A549 (cell line): Measurements from ENCODE around the gene ADAD2. TPM values are rescaled to one million over a fixed set of nuclear protein-coding genes. Genes with fewer than 3 reads are reported as not detected.
A peak's percentile ranks its signal among the peaks of the same experiment; 100 is the strongest.

ENCODE experiments used
- ATAC-seq, 2 experiments: fragments of 200-7000 bp in 1 of 2; fragments of >200 bp in 1 of 2; cut with Nextera tagmentation in 1 of 2; cut with Tn5 transposase in 1 of 2; 3 replicates each; pipeline versions ENCODE4 v1.8.0 to v1.9.1; 2018 to 2020; ENCODE audit warnings: mild to moderate bottlenecking in 1 of 2, moderate library complexity in 1 of 2
- CTCF ChIA-PET: fragments of 300-600 bp; sonication (Branson Sonifier 250); formaldehyde crosslinking; extraction: SDS; loops from one replicate; lab custom pipeline; 2021; ENCODE audit warnings: antibody characterized with exemption, inconsistent platforms; lab: Yijun Ruan, JAX
- POLR2A ChIA-PET: fragments of 350-600 bp; formaldehyde crosslinking; extraction: SDS; loops from one replicate; lab custom pipeline; 2021; ENCODE audit warnings: antibody characterized with exemption, inconsistent platforms; lab: Yijun Ruan, JAX
- DNase-seq, 2 experiments: peaks; one replicate each; pipeline versions ENCODE4 v3.0.0 to v3.0.0-alpha.2; 2011 to 2016; ENCODE audit warnings: low read depth in 1 of 2, low spot score in 1 of 2
- FAIRE-seq: peaks from 2 replicates; lab custom pipeline; 2011; peaks lifted over from hg19 to GRCh38; lab: Jason Lieb, UNC
- H3K27ac ChIP-seq, 2 experiments: fragments of >200 bp; sonication (Bioruptor Twin); formaldehyde crosslinking; 3 replicates each; pipeline ENCODE4 v1.5.1; 2016 to 2017
- H3K4me1 ChIP-seq: fragments of >200 bp; sonication (Bioruptor Twin); formaldehyde crosslinking; 3 replicates; pipeline ENCODE4 v1.6.1; 2016
- H3K4me2 ChIP-seq: fragments of >200 bp; sonication (Bioruptor Twin); formaldehyde crosslinking; 3 replicates; pipeline ENCODE4 v1.6.1; 2016
- H3K4me3 ChIP-seq: fragments of >200 bp; sonication (Bioruptor Twin); formaldehyde crosslinking; 3 replicates; pipeline ENCODE4 v1.5.1; 2016
- H3K9me3 ChIP-seq: fragments of >200 bp; sonication (Bioruptor Twin); formaldehyde crosslinking; 3 replicates; pipeline ENCODE4 v1.6.1; 2016
- BHLHE40 ChIP-seq: IDR thresholded peaks from 2 replicates; pipeline ENCODE4 v1.6.1; 2012; ENCODE audit warnings: low read depth, low read length, inconsistent platforms
- EHF ChIP-seq: fragments of 250-450 bp; sonication (Bioruptor Pico); IDR thresholded peaks from 2 replicates; pipeline ENCODE4 v1.5.0; 2020; ENCODE audit warnings: mild to moderate bottlenecking
- FOSL2 ChIP-seq, 2 experiments: fragments of 450-650 bp in 1 of 2; fragments of >200 bp in 1 of 2; sonication (Bioruptor Twin) in 1 of 2; formaldehyde crosslinking; IDR thresholded peaks; 2 replicates each; pipeline versions ENCODE4 v1.5.0 to v1.6.1; 2016 to 2020; ENCODE audit warnings: mild to moderate bottlenecking in 1 of 2, moderate library complexity in 1 of 2
- FOXS1 ChIP-seq: fragments of 250-450 bp; sonication (Bioruptor Pico); IDR thresholded peaks from 2 replicates; pipeline ENCODE4 v1.5.0; 2020; ENCODE audit warnings: mild to moderate bottlenecking, moderate library complexity
- HDAC2 ChIP-seq: fragments of 200-600 bp; sonication (generic); IDR thresholded peaks from 2 replicates; pipeline ENCODE4 v1.6.1; 2016
- HES2 ChIP-seq: fragments of >200 bp; sonication (Bioruptor Twin); formaldehyde crosslinking; IDR thresholded peaks from 2 replicates; pipeline ENCODE4 v1.6.1; 2016
- HEYL ChIP-seq: fragments of 250-450 bp; sonication (Bioruptor Pico); IDR thresholded peaks from 2 replicates; pipeline ENCODE4 v1.8.0; 2021; ENCODE audit warnings: mild to moderate bottlenecking, moderate library complexity
- HOXA7 ChIP-seq: fragments of 250-450 bp; sonication (Bioruptor Pico); IDR thresholded peaks from 2 replicates; pipeline ENCODE4 v1.5.0; 2020; ENCODE audit warnings: mild to moderate bottlenecking, moderate library complexity
- HOXB13 ChIP-seq: fragments of 250-450 bp; sonication (Bioruptor Pico); IDR thresholded peaks from 2 replicates; pipeline ENCODE4 v1.5.0; 2020; ENCODE audit warnings: low read depth, mild to moderate bottlenecking, moderate library complexity
- HOXB5 ChIP-seq: fragments of 250-450 bp; sonication (Bioruptor Pico); IDR thresholded peaks from 2 replicates; pipeline ENCODE4 v1.5.0; 2020; ENCODE audit warnings: mild to moderate bottlenecking, moderate library complexity
- KDM5A ChIP-seq: fragments of 200-600 bp; sonication (generic); IDR thresholded peaks from 2 replicates; pipeline ENCODE4 v1.6.1; 2016; ENCODE audit warnings: antibody characterized with exemption, mild to moderate bottlenecking
- MAFK ChIP-seq: fragments of 450-650 bp; IDR thresholded peaks from 2 replicates; pipeline ENCODE4 v1.6.1; 2014; ENCODE audit not compliant: partially characterized antibody
- MAX ChIP-seq: IDR thresholded peaks from 2 replicates; pipeline ENCODE4 v1.6.1; 2012
- MYC ChIP-seq: IDR thresholded peaks from 2 replicates; pipeline ENCODE4 v1.6.1; 2012; ENCODE audit warnings: mild to moderate bottlenecking, inconsistent platforms, low read length, improper control_type of control experiment, borderline replicate concordance
- NFE2L2 ChIP-seq: fragments of 150-350 bp; conservative IDR thresholded peaks from 2 replicates; pipeline ENCODE4 v1.6.1; 2014; ENCODE audit warnings: low read length
- NR3C1 ChIP-seq: fragments of >200 bp; sonication (Bioruptor Twin); formaldehyde crosslinking; IDR thresholded peaks from 3 replicates; pipeline ENCODE4 v1.6.1; 2017
- PHF8 ChIP-seq: fragments of 200-600 bp; sonication (generic); IDR thresholded peaks from 2 replicates; pipeline ENCODE4 v1.6.1; 2016; ENCODE audit warnings: low read depth, mild to moderate bottlenecking, antibody characterized with exemption, moderate library complexity, borderline replicate concordance
- POLR2AphosphoS2 ChIP-seq: conservative IDR thresholded peaks from 2 replicates; pipeline ENCODE4 v1.6.1; 2012; ENCODE audit warnings: low read length, improper control_type of control experiment, inconsistent platforms
- RFX5 ChIP-seq: fragments of 450-650 bp; IDR thresholded peaks from 2 replicates; pipeline ENCODE4 v1.7.1; 2014; ENCODE audit warnings: antibody characterized with exemption, mild to moderate bottlenecking, moderate library complexity
- SMC3 ChIP-seq: fragments of >200 bp; sonication (Bioruptor Twin); formaldehyde crosslinking; IDR thresholded peaks from 3 replicates; pipeline ENCODE4 v1.6.1; 2018; ENCODE audit warnings: inconsistent platforms
- SREBF2 ChIP-seq: fragments of 450-650 bp; IDR thresholded peaks from 2 replicates; pipeline ENCODE4 v1.6.1; 2014; ENCODE audit warnings: mild to moderate bottlenecking, moderate library complexity
- TP53 ChIP-seq: fragments of 250-450 bp; sonication (Bioruptor Pico); IDR thresholded peaks from 2 replicates; pipeline ENCODE4 v1.5.0; 2021; ENCODE audit warnings: mild to moderate bottlenecking, moderate library complexity
- ZC3H11A ChIP-seq: fragments of 450-650 bp; IDR thresholded peaks from 2 replicates; pipeline ENCODE4 v1.6.1; 2014; ENCODE audit warnings: antibody characterized with exemption, mild to moderate bottlenecking
- ZFP36 ChIP-seq: fragments of 450-650 bp; IDR thresholded peaks from 2 replicates; pipeline ENCODE4 v1.6.1; 2014; ENCODE audit warnings: borderline replicate concordance; ENCODE audit not compliant: partially characterized antibody
- ZNF302 ChIP-seq: fragments of 250-450 bp; sonication (Bioruptor Pico); IDR thresholded peaks from 2 replicates; pipeline ENCODE4 v1.9.0; 2021; ENCODE audit warnings: inconsistent platforms, mild to moderate bottlenecking, moderate library complexity
- WGBS: methylation state at CpG from one replicate; pipeline ENCODE4 v1.1.6; 2017; ENCODE audit errors: missing lambda C conversion rate; 5-methylcytosine and 5-hydroxymethylcytosine counted together
- polyA plus RNA-seq, 4 experiments: library from polyadenylated mRNA; depleted of rRNA in 3 of 4; stranded (reverse); fragments of >200 nt; fragmentation: RNase III in 1 of 4; extraction: RNeasy Plus Mini Kit Qiagen cat#74134 plus additional on column Dnase treatment in 1 of 4; gene quantifications; 2 replicates in 3 of 4; 3 replicates in 1 of 4; pipeline ENCODE4 v1.2.3, GENCODE V29; 2011 to 2017
- TF ChIP-seq, protein P1 (sequence below): fragments of 150-350 bp; IDR thresholded peaks from 2 replicates; pipeline ENCODE4 v1.6.1; 2014; ENCODE audit warnings: low read depth, mild to moderate bottlenecking, low read length
- TF ChIP-seq, protein P2 (sequence below): fragments of >200 bp; sonication (Bioruptor Twin); formaldehyde crosslinking; IDR thresholded peaks from 3 replicates; pipeline ENCODE4 v1.5.1; 2016

Gene ADAD2
- polyA plus RNA-seq, 2 of the 4 experiments (the other 2 are of a cell fraction), result not detected

DNA sequence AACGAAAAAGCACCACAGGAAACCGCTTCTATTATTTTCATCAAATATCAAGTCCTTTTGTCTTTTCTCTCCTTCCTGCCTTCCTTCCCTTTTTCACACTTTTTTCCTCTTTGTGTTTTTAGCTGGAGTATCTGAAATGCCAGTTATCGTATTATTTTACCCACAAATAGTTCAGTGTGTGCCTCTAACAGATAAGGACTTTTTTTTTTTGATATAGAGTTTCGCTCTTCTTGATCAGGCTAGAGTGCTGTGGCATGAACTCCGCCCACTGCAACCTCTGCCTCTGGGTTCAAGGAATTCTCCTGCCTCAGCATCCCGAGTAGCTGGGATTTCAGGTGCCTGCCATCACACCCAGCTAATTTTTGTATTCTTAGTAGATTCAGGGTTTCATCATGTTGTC, 35.2 kb upstream of the ADAD2 start:
- CTCF ChIA-PET, result interaction anchor here (0.6 to 2.7 kb wide), 5 partner anchors 20 to 71 kb away, joined by 3 to 11 read pairs (median 4); partner anchors contain the start of gene TAF1C

DNA sequence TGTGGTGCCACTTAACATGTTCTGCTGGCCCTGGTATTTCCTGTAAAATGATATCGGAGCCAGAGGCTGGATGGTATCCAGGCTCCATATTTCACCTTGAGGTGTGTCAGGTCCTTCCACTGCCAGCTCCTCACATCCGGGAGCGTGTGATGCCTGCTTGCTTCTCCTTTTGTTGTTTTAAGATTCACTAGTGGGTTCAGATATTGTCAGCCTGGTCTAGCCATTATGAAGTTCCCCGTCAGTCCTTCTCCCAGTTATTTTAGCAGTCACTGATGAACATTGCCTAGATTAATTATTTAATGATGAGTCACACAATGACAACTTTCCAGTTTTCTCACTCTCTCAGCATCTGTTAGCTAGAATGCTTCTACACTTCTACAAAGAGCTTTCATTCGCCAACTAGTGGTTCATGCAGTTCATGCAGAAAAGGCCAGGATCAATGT, 34.6 kb upstream of the ADAD2 start:
- Histone ChIP-seq H3K4me1 (no peaks in the 10 kb centered on the region), H3K27ac (no peak overlapping the region), H3K4me3 (no peak overlapping the region), H3K9me3 (no peaks in the 10 kb centered on the region), H3K4me2 (no peak overlapping the region)
- peak in 1 of 2 experiments; percentile 65; a peak in 2 of 6 replicates for ATAC-seq
- 35% methylated on average over 5 of the region's 5 CpGs for WGBS
- ChIA-PET POLR2A (interaction anchor here (0.7 to 1.2 kb wide), 2 partner anchors 31 to 75 kb away, joined by 3 to 5 read pairs; partner anchors contain the start of gene TAF1C), CTCF (interaction anchor here (0.9 to 2.7 kb wide), 6 partner anchors 9 to 72 kb away, joined by 3 to 11 read pairs (median 4); partner anchors contain the start of gene TAF1C)
- no peak for TF ChIP-seq ZFP36
- no peak for TF ChIP-seq FOSL2 (IDR thresholded peaks at IDR 0.05)
- TF ChIP-seq FOSL2 (CRISPR knock-in tag; IDR thresholded peaks at IDR 0.05), result peak; percentile 61
- FAIRE-seq, result no peak
- DNase-seq, result no peak

More for the DNA sequence above, 35.2 kb upstream of the ADAD2 start:
- Histone ChIP-seq H3K9me3 (no peaks in the 10 kb centered on the region), H3K4me2 (no peak overlapping the region), H3K4me3 (no peak overlapping the region), H3K27ac (no peak overlapping the region), H3K4me1 (no peaks in the 10 kb centered on the region)
- TF ChIP-seq ZNF302 (CRISPR knock-in tag) (no peak), HOXB5 (CRISPR knock-in tag) (no peak), HOXA7 (CRISPR knock-in tag) (no peak), HES2 (no peak), RFX5 (no peak), FOXS1 (CRISPR knock-in tag) (no peak)
- TF ChIP-seq, protein P1, sequence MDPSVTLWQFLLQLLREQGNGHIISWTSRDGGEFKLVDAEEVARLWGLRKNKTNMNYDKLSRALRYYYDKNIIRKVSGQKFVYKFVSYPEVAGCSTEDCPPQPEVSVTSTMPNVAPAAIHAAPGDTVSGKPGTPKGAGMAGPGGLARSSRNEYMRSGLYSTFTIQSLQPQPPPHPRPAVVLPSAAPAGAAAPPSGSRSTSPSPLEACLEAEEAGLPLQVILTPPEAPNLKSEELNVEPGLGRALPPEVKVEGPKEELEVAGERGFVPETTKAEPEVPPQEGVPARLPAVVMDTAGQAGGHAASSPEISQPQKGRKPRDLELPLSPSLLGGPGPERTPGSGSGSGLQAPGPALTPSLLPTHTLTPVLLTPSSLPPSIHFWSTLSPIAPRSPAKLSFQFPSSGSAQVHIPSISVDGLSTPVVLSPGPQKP, result no peak
- POLR2A ChIA-PET, result interaction anchor here (1.2 kb wide), 1 partner anchor 31 kb away, joined by 5 read pairs; the partner anchor contains the start of gene TAF1C
- WGBS, result 75% methylated on average over 6 of the region's 6 CpGs
- ATAC-seq (no peak), DNase-seq (no peak), FAIRE-seq (no peak)

DNA sequence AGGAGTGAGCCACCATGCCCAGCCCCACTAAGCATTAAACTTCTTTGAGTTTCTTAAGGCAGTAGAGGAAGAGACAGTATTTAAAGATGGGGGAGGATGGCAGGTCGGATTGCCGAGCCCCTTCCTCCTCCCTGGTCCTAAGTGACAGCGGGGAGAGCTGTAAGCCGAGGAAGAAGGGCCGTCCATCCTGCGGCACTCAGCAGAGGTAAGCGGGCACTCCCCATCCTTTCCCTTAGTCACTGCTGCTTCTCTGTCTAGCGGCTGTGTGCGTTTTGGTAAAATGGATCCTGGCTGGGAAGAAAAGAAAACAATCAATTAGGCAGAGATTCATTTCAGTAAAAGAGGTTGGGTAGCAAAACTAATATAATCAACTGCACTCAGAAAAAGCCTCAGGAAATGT, 31.9 kb upstream of the ADAD2 start:
- Histone ChIP-seq H3K4me3 (no peak overlapping the region), H3K27ac (no peak overlapping the region), H3K4me1 (no peaks in the 10 kb centered on the region), H3K4me2 (no peak overlapping the region)
- FAIRE-seq (no peak), ATAC-seq (no peak)
- ChIA-PET CTCF (no interaction called here), POLR2A (no interaction called here)
- no peak for TF ChIP-seq SMC3
- no peak for TF ChIP-seq EHF
- no peak for TF ChIP-seq MAX
- TF ChIP-seq MAFK, result no peak
- TF ChIP-seq, protein P2, sequence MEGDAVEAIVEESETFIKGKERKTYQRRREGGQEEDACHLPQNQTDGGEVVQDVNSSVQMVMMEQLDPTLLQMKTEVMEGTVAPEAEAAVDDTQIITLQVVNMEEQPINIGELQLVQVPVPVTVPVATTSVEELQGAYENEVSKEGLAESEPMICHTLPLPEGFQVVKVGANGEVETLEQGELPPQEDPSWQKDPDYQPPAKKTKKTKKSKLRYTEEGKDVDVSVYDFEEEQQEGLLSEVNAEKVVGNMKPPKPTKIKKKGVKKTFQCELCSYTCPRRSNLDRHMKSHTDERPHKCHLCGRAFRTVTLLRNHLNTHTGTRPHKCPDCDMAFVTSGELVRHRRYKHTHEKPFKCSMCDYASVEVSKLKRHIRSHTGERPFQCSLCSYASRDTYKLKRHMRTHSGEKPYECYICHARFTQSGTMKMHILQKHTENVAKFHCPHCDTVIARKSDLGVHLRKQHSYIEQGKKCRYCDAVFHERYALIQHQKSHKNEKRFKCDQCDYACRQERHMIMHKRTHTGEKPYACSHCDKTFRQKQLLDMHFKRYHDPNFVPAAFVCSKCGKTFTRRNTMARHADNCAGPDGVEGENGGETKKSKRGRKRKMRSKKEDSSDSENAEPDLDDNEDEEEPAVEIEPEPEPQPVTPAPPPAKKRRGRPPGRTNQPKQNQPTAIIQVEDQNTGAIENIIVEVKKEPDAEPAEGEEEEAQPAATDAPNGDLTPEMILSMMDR, result no peak
- TF ChIP-seq HDAC2, result no peak
- TF ChIP-seq SREBF2, result no peak
- TF ChIP-seq KDM5A, result no peak
- no peak for TF ChIP-seq PHF8
- TF ChIP-seq NFE2L2, result no peak
- TF ChIP-seq MYC, result no peak
- no peak for TF ChIP-seq HEYL (CRISPR knock-in tag)
- TF ChIP-seq POLR2AphosphoS2, result no peak
- no peak for TF ChIP-seq HOXB13 (CRISPR knock-in tag)
- no peak for TF ChIP-seq ZC3H11A
- no peak for TF ChIP-seq TP53 (CRISPR knock-in tag)
- TF ChIP-seq BHLHE40, result no peak
- no peak for TF ChIP-seq NR3C1
- TF ChIP-seq FOSL2 (IDR thresholded peaks at IDR 0.05), result no peak
- no peak for TF ChIP-seq FOSL2 (CRISPR knock-in tag; IDR thresholded peaks at IDR 0.05)
- TF ChIP-seq, all 56 proteins: peak for 0
- WGBS, result 58% methylated on average over 9 of the region's 9 CpGs
- no peaks in the 10 kb centered on the region for H3K9me3 ChIP-seq
- no peak for DNase-seq
